HEK293 (cell line): Measurements from ENCODE around the gene SREBF2.

ENCODE experiments used
- CTCF ChIA-PET: fragments of 350-600 bp; formaldehyde crosslinking; extraction: SDS; loops from one replicate; lab custom pipeline; 2021; ENCODE audit warnings: antibody characterized with exemption; lab: Yijun Ruan, JAX
- POLR2A ChIA-PET: fragments of 300-600 bp; formaldehyde crosslinking; extraction: SDS; loops from one replicate; lab custom pipeline; 2020; ENCODE audit warnings: antibody characterized with exemption, inconsistent platforms; lab: Yijun Ruan, JAX
- H3K27ac ChIP-seq: fragments of 200-500 bp; sonication (Bioruptor generic); 2 replicates; pipeline ENCODE4 v1.5.1; 2014; ENCODE audit warnings: low read depth, low read length, control low read depth, inconsistent platforms; ENCODE audit errors: extremely low read depth
- H3K36me3 ChIP-seq, 2 experiments: fragments of 200-500 bp in 1 of 2; sonication (Bioruptor generic) in 1 of 2; 1 replicate in 1 of 2; 2 replicates in 1 of 2; pipeline ENCODE4 v1.5.1; 2014 to 2017; ENCODE audit warnings: inconsistent platforms in 2 of 2, low read length in 2 of 2; ENCODE audit not compliant: control insufficient read depth in 2 of 2, insufficient read depth in 1 of 2
- H3K4me1 ChIP-seq: fragments of 200-500 bp; sonication (Bioruptor generic); 2 replicates; pipeline ENCODE4 v1.5.1; 2014; ENCODE audit warnings: mild to moderate bottlenecking, low read length, inconsistent platforms; ENCODE audit not compliant: control insufficient read depth, insufficient read depth
- H3K4me3 ChIP-seq: 2 replicates; pipeline ENCODE4 v1.5.1; 2011; ENCODE audit warnings: low read depth, mild to moderate bottlenecking, control low read depth, low read length, moderate library complexity
- H3K9me3 ChIP-seq: fragments of 200-500 bp; sonication (Bioruptor generic); 2 replicates; pipeline ENCODE4 v1.5.1; 2014; ENCODE audit warnings: low read depth, low read length, inconsistent platforms; ENCODE audit not compliant: control insufficient read depth, insufficient read depth
- BCL11A ChIP-seq: fragments of 450-650 bp; formaldehyde crosslinking; IDR thresholded peaks from 2 replicates; pipeline ENCODE4 v1.5.1; 2016; ENCODE audit warnings: low read depth, missing biosample characterization, missing genetic modification characterization
- GLI2 ChIP-seq: fragments of 450-650 bp; formaldehyde crosslinking; IDR thresholded peaks from 2 replicates; pipeline ENCODE4; 2017; ENCODE audit warnings: missing biosample characterization, missing genetic modification characterization, low read depth, borderline replicate concordance
- GLI4 ChIP-seq: fragments of 450-650 bp; formaldehyde crosslinking; IDR thresholded peaks from 2 replicates; pipeline ENCODE4 v1.5.1; 2016; ENCODE audit warnings: missing biosample characterization, missing genetic modification characterization
- SP7 ChIP-seq: fragments of 450-650 bp; formaldehyde crosslinking; IDR thresholded peaks from 2 replicates; pipeline ENCODE4 v1.5.1; 2016; ENCODE audit warnings: missing biosample characterization, missing genetic modification characterization
- ZBTB7A ChIP-seq: fragments of 450-650 bp; formaldehyde crosslinking; IDR thresholded peaks from 2 replicates; pipeline ENCODE4 v1.5.1; 2016; ENCODE audit warnings: low read depth, missing biosample characterization, missing genetic modification characterization
- ZNF146 ChIP-seq: fragments of 450-650 bp; formaldehyde crosslinking; IDR thresholded peaks from 2 replicates; pipeline ENCODE4 v1.5.1; 2016; ENCODE audit warnings: missing biosample characterization, missing genetic modification characterization
- ZNF169 ChIP-seq: fragments of 450-650 bp; formaldehyde crosslinking; IDR thresholded peaks from 2 replicates; pipeline ENCODE4 v1.5.1; 2016; ENCODE audit warnings: missing biosample characterization, missing genetic modification characterization
- ZNF394 ChIP-seq: fragments of 450-650 bp; formaldehyde crosslinking; IDR thresholded peaks from 2 replicates; pipeline ENCODE4 v1.5.1; 2016; ENCODE audit warnings: missing biosample characterization, missing genetic modification characterization, mild to moderate bottlenecking, moderate library complexity, borderline replicate concordance
- ZNF514 ChIP-seq: fragments of 450-650 bp; formaldehyde crosslinking; IDR thresholded peaks from 2 replicates; pipeline ENCODE4 v1.5.1; 2016; ENCODE audit warnings: missing biosample characterization, missing genetic modification characterization
- ZNF776 ChIP-seq: fragments of 450-650 bp; formaldehyde crosslinking; IDR thresholded peaks from 2 replicates; pipeline ENCODE4 v1.5.0; 2017; ENCODE audit warnings: missing biosample characterization, missing genetic modification characterization, borderline replicate concordance
- TF ChIP-seq, protein P1 (sequence below): sonication (generic); formaldehyde crosslinking; IDR thresholded peaks from 2 replicates; pipeline ENCODE4 v1.8.1; 2022; ENCODE audit warnings: mild to moderate bottlenecking, moderate library complexity, missing genetic modification reagents
- TF ChIP-seq, protein P2 (sequence below): fragments of 450-650 bp; formaldehyde crosslinking; IDR thresholded peaks from 2 replicates; pipeline ENCODE4; 2016; ENCODE audit warnings: missing biosample characterization, missing genetic modification characterization
- TF ChIP-seq, protein P3 (sequence below): fragments of 450-650 bp; formaldehyde crosslinking; IDR thresholded peaks from 2 replicates; pipeline ENCODE4 v1.5.1; 2016; ENCODE audit warnings: missing biosample characterization, missing genetic modification characterization
- TF ChIP-seq, protein P4 (sequence below): fragments of 450-650 bp; formaldehyde crosslinking; IDR thresholded peaks from 2 replicates; pipeline ENCODE4 v1.5.1; 2016; ENCODE audit warnings: missing biosample characterization, missing genetic modification characterization, low read depth
- TF ChIP-seq, protein P5 (sequence below): fragments of 450-650 bp; formaldehyde crosslinking; IDR thresholded peaks from 2 replicates; pipeline ENCODE4 v1.5.0; 2017; ENCODE audit warnings: missing biosample characterization, missing genetic modification characterization, borderline replicate concordance
- TF ChIP-seq, protein P6 (sequence below): fragments of 450-650 bp; formaldehyde crosslinking; IDR thresholded peaks from 2 replicates; pipeline ENCODE4 v1.5.1; 2016; ENCODE audit warnings: missing biosample characterization, missing genetic modification characterization, borderline replicate concordance

Gene SREBF2

DNA sequence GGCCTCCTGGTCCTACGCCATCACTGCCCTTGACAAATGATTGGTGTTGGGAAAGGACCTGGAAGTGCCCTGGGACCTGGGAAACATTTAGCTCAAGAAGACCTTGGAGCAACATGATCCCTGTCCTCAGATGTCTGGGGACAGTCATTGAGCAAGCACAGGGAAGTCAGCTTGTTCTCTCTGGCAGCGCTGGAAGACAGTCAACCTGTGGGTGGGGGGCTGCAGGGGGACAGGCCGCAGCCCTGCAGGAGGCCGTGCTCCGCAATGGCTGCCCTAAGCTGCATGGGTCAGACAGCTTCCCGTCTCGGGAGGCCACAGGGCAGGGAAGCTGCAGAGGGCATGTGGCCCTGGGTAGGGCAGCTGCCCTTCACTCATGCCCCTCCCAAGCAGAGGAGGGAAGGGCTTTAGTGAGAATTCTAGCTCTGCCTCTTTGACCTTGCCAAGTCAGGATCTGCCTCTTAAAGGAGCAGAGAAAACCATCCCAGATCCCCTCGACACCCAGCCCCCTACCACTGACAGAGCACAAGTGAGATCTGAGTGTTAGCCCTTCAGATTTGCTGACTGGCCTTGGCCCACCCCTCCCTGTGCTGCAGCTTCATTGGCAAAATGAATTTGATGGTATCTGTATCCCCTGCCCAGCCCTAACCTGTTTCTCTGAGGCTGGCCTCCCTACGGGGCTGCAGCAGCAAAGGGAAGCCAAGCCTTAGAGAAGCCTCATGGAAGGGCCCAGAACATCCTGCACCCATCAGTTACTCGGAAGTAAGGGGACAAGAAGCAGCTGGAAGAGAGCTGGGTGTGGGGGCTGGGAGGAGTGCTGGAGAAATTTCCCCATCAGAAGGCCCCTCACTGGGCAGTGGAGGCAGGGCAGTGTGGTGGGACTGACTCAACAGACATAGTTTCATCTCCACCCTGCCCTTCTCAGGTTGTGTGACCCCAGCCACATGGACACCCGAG lies 6.2 kb upstream of the SREBF2 start:
- no peaks in the 10 kb centered on the region for H3K9me3 ChIP-seq
- peaks cover 0 to 40% of the 10 kb centered on the region in 2 experiments; a peak in 1 of 3 replicates for H3K36me3 ChIP-seq
- TF ChIP-seq GLI4 (tag by site-specific recombination) (no peak), GLI2 (tag by site-specific recombination) (no peak), SP7 (tag by site-specific recombination) (no peak), ZNF776 (tag by site-specific recombination) (no peak), ZNF394 (tag by site-specific recombination) (no peak), BCL11A (tag by site-specific recombination) (no peak), ZNF514 (tag by site-specific recombination) (no peak), ZNF146 (tag by site-specific recombination) (no peak), ZBTB7A (tag by site-specific recombination) (no peak), ZNF169 (tag by site-specific recombination) (no peak)
- TF ChIP-seq, protein P1, sequence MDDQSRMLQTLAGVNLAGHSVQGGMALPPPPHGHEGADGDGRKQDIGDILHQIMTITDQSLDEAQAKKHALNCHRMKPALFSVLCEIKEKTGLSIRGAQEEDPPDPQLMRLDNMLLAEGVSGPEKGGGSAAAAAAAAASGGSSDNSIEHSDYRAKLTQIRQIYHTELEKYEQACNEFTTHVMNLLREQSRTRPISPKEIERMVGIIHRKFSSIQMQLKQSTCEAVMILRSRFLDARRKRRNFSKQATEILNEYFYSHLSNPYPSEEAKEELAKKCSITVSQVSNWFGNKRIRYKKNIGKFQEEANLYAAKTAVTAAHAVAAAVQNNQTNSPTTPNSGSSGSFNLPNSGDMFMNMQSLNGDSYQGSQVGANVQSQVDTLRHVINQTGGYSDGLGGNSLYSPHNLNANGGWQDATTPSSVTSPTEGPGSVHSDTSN (CRISPR knock-in tag), result no peak
- TF ChIP-seq, protein P2, sequence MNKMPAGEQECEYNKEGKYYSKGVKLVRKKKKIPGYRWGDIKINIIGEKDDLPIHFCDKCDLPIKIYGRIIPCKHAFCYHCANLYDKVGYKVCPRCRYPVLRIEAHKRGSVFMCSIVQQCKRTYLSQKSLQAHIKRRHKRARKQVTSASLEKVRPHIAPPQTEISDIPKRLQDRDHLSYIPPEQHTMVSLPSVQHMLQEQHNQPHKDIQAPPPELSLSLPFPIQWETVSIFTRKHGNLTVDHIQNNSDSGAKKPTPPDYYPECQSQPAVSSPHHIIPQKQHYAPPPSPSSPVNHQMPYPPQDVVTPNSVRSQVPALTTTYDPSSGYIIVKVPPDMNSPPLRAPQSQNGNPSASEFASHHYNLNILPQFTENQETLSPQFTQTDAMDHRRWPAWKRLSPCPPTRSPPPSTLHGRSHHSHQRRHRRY (tag by site-specific recombination), result no peak
- TF ChIP-seq, protein P3, sequence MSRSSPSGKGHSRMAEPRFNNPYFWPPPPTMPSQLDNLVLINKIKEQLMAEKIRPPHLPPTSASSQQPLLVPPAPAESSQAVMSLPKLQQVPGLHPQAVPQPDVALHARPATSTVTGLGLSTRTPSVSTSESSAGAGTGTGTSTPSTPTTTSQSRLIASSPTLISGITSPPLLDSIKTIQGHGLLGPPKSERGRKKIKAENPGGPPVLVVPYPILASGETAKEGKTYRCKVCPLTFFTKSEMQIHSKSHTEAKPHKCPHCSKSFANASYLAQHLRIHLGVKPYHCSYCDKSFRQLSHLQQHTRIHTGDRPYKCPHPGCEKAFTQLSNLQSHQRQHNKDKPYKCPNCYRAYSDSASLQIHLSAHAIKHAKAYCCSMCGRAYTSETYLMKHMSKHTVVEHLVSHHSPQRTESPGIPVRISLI (tag by site-specific recombination), result no peak
- TF ChIP-seq, protein P4, sequence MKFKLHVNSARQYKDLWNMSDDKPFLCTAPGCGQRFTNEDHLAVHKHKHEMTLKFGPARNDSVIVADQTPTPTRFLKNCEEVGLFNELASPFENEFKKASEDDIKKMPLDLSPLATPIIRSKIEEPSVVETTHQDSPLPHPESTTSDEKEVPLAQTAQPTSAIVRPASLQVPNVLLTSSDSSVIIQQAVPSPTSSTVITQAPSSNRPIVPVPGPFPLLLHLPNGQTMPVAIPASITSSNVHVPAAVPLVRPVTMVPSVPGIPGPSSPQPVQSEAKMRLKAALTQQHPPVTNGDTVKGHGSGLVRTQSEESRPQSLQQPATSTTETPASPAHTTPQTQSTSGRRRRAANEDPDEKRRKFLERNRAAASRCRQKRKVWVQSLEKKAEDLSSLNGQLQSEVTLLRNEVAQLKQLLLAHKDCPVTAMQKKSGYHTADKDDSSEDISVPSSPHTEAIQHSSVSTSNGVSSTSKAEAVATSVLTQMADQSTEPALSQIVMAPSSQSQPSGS, result no peak
- TF ChIP-seq, protein P5, sequence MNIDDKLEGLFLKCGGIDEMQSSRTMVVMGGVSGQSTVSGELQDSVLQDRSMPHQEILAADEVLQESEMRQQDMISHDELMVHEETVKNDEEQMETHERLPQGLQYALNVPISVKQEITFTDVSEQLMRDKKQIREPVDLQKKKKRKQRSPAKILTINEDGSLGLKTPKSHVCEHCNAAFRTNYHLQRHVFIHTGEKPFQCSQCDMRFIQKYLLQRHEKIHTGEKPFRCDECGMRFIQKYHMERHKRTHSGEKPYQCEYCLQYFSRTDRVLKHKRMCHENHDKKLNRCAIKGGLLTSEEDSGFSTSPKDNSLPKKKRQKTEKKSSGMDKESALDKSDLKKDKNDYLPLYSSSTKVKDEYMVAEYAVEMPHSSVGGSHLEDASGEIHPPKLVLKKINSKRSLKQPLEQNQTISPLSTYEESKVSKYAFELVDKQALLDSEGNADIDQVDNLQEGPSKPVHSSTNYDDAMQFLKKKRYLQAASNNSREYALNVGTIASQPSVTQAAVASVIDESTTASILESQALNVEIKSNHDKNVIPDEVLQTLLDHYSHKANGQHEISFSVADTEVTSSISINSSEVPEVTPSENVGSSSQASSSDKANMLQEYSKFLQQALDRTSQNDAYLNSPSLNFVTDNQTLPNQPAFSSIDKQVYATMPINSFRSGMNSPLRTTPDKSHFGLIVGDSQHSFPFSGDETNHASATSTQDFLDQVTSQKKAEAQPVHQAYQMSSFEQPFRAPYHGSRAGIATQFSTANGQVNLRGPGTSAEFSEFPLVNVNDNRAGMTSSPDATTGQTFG, result no peak
- TF ChIP-seq, protein P6, sequence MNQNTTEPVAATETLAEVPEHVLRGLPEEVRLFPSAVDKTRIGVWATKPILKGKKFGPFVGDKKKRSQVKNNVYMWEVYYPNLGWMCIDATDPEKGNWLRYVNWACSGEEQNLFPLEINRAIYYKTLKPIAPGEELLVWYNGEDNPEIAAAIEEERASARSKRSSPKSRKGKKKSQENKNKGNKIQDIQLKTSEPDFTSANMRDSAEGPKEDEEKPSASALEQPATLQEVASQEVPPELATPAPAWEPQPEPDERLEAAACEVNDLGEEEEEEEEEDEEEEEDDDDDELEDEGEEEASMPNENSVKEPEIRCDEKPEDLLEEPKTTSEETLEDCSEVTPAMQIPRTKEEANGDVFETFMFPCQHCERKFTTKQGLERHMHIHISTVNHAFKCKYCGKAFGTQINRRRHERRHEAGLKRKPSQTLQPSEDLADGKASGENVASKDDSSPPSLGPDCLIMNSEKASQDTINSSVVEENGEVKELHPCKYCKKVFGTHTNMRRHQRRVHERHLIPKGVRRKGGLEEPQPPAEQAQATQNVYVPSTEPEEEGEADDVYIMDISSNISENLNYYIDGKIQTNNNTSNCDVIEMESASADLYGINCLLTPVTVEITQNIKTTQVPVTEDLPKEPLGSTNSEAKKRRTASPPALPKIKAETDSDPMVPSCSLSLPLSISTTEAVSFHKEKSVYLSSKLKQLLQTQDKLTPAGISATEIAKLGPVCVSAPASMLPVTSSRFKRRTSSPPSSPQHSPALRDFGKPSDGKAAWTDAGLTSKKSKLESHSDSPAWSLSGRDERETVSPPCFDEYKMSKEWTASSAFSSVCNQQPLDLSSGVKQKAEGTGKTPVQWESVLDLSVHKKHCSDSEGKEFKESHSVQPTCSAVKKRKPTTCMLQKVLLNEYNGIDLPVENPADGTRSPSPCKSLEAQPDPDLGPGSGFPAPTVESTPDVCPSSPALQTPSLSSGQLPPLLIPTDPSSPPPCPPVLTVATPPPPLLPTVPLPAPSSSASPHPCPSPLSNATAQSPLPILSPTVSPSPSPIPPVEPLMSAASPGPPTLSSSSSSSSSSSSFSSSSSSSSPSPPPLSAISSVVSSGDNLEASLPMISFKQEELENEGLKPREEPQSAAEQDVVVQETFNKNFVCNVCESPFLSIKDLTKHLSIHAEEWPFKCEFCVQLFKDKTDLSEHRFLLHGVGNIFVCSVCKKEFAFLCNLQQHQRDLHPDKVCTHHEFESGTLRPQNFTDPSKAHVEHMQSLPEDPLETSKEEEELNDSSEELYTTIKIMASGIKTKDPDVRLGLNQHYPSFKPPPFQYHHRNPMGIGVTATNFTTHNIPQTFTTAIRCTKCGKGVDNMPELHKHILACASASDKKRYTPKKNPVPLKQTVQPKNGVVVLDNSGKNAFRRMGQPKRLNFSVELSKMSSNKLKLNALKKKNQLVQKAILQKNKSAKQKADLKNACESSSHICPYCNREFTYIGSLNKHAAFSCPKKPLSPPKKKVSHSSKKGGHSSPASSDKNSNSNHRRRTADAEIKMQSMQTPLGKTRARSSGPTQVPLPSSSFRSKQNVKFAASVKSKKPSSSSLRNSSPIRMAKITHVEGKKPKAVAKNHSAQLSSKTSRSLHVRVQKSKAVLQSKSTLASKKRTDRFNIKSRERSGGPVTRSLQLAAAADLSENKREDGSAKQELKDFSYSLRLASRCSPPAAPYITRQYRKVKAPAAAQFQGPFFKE, result no peak
- no peak overlapping the region for H3K4me3 ChIP-seq
- H3K27ac ChIP-seq, result no peak overlapping the region
- POLR2A ChIA-PET, result interaction anchor here (0.6 to 3.3 kb wide), 2 partner anchors 20 to 26 kb away, joined by 3 to 12 read pairs; partner anchors contain the start of gene CCDC134
- no peaks in the 10 kb centered on the region for H3K4me1 ChIP-seq
- CTCF ChIA-PET, result interaction anchor here (0.6 to 2.6 kb wide), 6 partner anchors 81 to 991 kb away, joined by 3 to 11 read pairs (median 3); no protein-coding TSS in a partner anchor
